GM23248 (cell line): ENCODE measurements around the gene CCDC171. TPM values are rescaled to one million over a fixed set of nuclear protein-coding genes. Genes with fewer than 3 reads are reported as not detected.

Source experiments
- DNase-seq: peaks from one replicate; pipeline ENCODE4 v3.0.0-alpha.2; 2015
- H2AFZ ChIP-seq: fragments of 200-600 bp; sonication (generic); 2 replicates; pipeline ENCODE4 v1.6.1; 2016; ENCODE audit warnings: antibody characterized with exemption
- H3F3A ChIP-seq: fragments of 200-600 bp; sonication (generic); 2 replicates; pipeline ENCODE4 v1.6.1; 2016; ENCODE audit warnings: mild to moderate bottlenecking, antibody characterized with exemption, mixed run types; ENCODE audit not compliant: insufficient read depth
- H3K27ac ChIP-seq: fragments of 200-600 bp; sonication (generic); 2 replicates; pipeline ENCODE4 v1.5.1; 2016; ENCODE audit warnings: mild to moderate bottlenecking
- H3K27me3 ChIP-seq: fragments of 200-600 bp; sonication (generic); replicated peaks from 2 replicates; pipeline ENCODE4 v1.6.1; 2016; ENCODE audit warnings: mild to moderate bottlenecking; ENCODE audit not compliant: insufficient read depth
- H3K36me3 ChIP-seq: fragments of 200-600 bp; sonication (generic); 2 replicates; pipeline ENCODE4 v1.6.1; 2016; ENCODE audit warnings: low read depth, mild to moderate bottlenecking
- H3K4me1 ChIP-seq: fragments of 200-600 bp; sonication (generic); 2 replicates; pipeline ENCODE4 v1.6.1; 2016; ENCODE audit warnings: mild to moderate bottlenecking; ENCODE audit not compliant: insufficient read depth
- H3K4me2 ChIP-seq: fragments of 200-600 bp; sonication (generic); one replicate; pipeline ENCODE4 v1.6.1; 2016; ENCODE audit warnings: mild to moderate bottlenecking; ENCODE audit not compliant: unreplicated experiment
- H3K4me3 ChIP-seq: fragments of 200-600 bp; sonication (generic); 2 replicates; pipeline ENCODE4 v1.5.1; 2016; ENCODE audit warnings: mild to moderate bottlenecking
- H3K79me2 ChIP-seq: fragments of 200-600 bp; sonication (generic); 2 replicates; pipeline ENCODE4 v1.6.1; 2016; ENCODE audit warnings: mild to moderate bottlenecking; ENCODE audit not compliant: insufficient read depth
- H3K9ac ChIP-seq: fragments of 200-600 bp; sonication (generic); 2 replicates; pipeline ENCODE4 v1.6.1; 2016; ENCODE audit warnings: mild to moderate bottlenecking
- H3K9me2 ChIP-seq: fragments of 200-600 bp; sonication (generic); 2 replicates; pipeline ENCODE4 v1.6.1; 2016; ENCODE audit warnings: mixed run types, mild to moderate bottlenecking, moderate library complexity; ENCODE audit not compliant: insufficient read depth
- H3K9me3 ChIP-seq: fragments of 200-600 bp; sonication (generic); one replicate; pipeline ENCODE4 v1.6.1; 2017; ENCODE audit warnings: low read depth
- H4K20me1 ChIP-seq: fragments of 200-600 bp; sonication (generic); 2 replicates; pipeline ENCODE4 v1.6.0; 2016; ENCODE audit not compliant: insufficient read depth
- EZH2 ChIP-seq: fragments of 200-600 bp; sonication (generic); IDR thresholded peaks from 2 replicates; pipeline ENCODE4 v1.6.1; 2018; ENCODE audit warnings: antibody characterized with exemption, mild to moderate bottlenecking; ENCODE audit not compliant: insufficient read depth, poor library complexity, severe bottlenecking
- EZH2phosphoT487 ChIP-seq: fragments of 200-600 bp; sonication (generic); IDR thresholded peaks from 2 replicates; pipeline ENCODE4 v1.6.1; 2018; ENCODE audit warnings: antibody characterized with exemption, moderate library complexity, mild to moderate bottlenecking, low read depth; ENCODE audit not compliant: insufficient read depth
- WGBS, 2 experiments: methylation state at CpG; one replicate each; pipeline ENCODE4 v1.1.6; 2015 to 2017; ENCODE audit warnings: low lambda C conversion rate in 2 of 2, low coverage in 1 of 2; ENCODE audit errors: missing lambda C conversion rate in 2 of 2; 5-methylcytosine and 5-hydroxymethylcytosine counted together
- in situ Hi-C: fragments of 300-500 bp; cut with MboI; formaldehyde crosslinking; loops from 2 replicates; pipeline ENCODE4 v1.15.0; 2020
- polyA plus RNA-seq: library from polyadenylated mRNA; unstranded; fragments of >200 nt; fragmentation: Nextera tagmentation; extraction: Ambion mirVana; gene quantifications from 2 replicates; pipeline ENCODE4 v1.2.1, GENCODE V29; 2016
- total RNA-seq: library from RNA; depleted of rRNA; stranded (reverse); fragments of >200 nt; shearing (Covaris generic); gene quantifications from 2 replicates; pipeline ENCODE4 v1.2.3, GENCODE V29; 2014

The CCDC171 gene
- total and polyA plus RNA-seq, 2 experiments from 2014 or later = 0.99 to 3.5 TPM

GRCh38 chr9:15735083-15735857 is 182.4 kb downstream of the CCDC171 start:
- peak overlapping the region; percentile 16; the same call in 1 of the 2 replicates for H3K9ac ChIP-seq
- in situ Hi-C loops = no loop called here
- H3K4me3 ChIP-seq = peak overlapping the region; percentile 36
- peak overlapping the region; percentile 71 for H3K27ac ChIP-seq
- H3F3A ChIP-seq = peaks cover 14% of the 10 kb centered on the region
- H3K36me3 ChIP-seq = no peaks in the 10 kb centered on the region
- H3K79me2 ChIP-seq = no peaks in the 10 kb centered on the region
- WGBS, 2 experiments = 35 to 40% methylated on average over 5 of the region's 5 CpGs
- H4K20me1 ChIP-seq = no peaks in the 10 kb centered on the region
- H3K27me3 ChIP-seq = no peaks in the 10 kb centered on the region
- DNase-seq = peak; percentile 94
- no peaks in the 10 kb centered on the region for H3K9me2 ChIP-seq
- H3K9me3 ChIP-seq = no peaks in the 10 kb centered on the region
- peaks cover 33% of the 10 kb centered on the region for H3K4me1 ChIP-seq
- no peak overlapping the region for H2AFZ ChIP-seq
- TF ChIP-seq EZH2 (no peak), EZH2phosphoT487 (no peak)
- H3K4me2 ChIP-seq = peak overlapping the region; percentile 64

- DNase-seq = no peak
- H3K9ac ChIP-seq = no peak overlapping the region
- H3K9me2 ChIP-seq = no peaks in the 10 kb centered on the region
- no peaks in the 10 kb centered on the region for H3K9me3 ChIP-seq
- no peaks in the 10 kb centered on the region for H3K79me2 ChIP-seq
- in situ Hi-C loops = no loop called here
- peaks cover 33% of the 10 kb centered on the region for H3K4me1 ChIP-seq
- no peak overlapping the region for H3K27ac ChIP-seq
- H3K4me3 ChIP-seq = no peak overlapping the region
- H2AFZ ChIP-seq = no peak overlapping the region
- no peak overlapping the region for H3K4me2 ChIP-seq
- no peaks in the 10 kb centered on the region for H4K20me1 ChIP-seq
- WGBS, 2 experiments = 95 to 99% methylated on average over 6 of the region's 6 CpGs
- no peaks in the 10 kb centered on the region for H3K27me3 ChIP-seq
- TF ChIP-seq EZH2 = no peak
- no peak for TF ChIP-seq EZH2phosphoT487
- no peaks in the 10 kb centered on the region for H3K36me3 ChIP-seq
- H3F3A ChIP-seq = peaks cover 14% of the 10 kb centered on the region
These were observed 183.7 kb downstream of the CCDC171 start for GRCh38 chr9:15736569-15736968.

GRCh38 chr9:15738011-15738410 is 185.2 kb downstream of the CCDC171 start:
- H3K9me3 ChIP-seq = no peaks in the 10 kb centered on the region
- peaks cover 14% of the 10 kb centered on the region for H3F3A ChIP-seq
- H3K4me1 ChIP-seq = peaks cover 33% of the 10 kb centered on the region
- no peaks in the 10 kb centered on the region for H4K20me1 ChIP-seq
- H3K9me2 ChIP-seq = no peaks in the 10 kb centered on the region
- H3K4me3 ChIP-seq = no peak overlapping the region
- H3K27ac ChIP-seq = no peak overlapping the region
- no peak overlapping the region for H3K4me2 ChIP-seq
- in situ Hi-C loops = no loop called here
- H2AFZ ChIP-seq = no peak overlapping the region
- TF ChIP-seq EZH2 (no peak), EZH2phosphoT487 (no peak)
- H3K36me3 ChIP-seq = no peaks in the 10 kb centered on the region
- H3K9ac ChIP-seq = no peak overlapping the region
- no peaks in the 10 kb centered on the region for H3K79me2 ChIP-seq
- WGBS, 2 experiments = 86 to 87% methylated on average over 1 of the region's 1 CpG
- no peaks in the 10 kb centered on the region for H3K27me3 ChIP-seq
- peak; percentile 12 for DNase-seq

GRCh38 chr9:15741015-15741414 is 188.2 kb downstream of the CCDC171 start:
- Histone ChIP-seq H3K36me3 (no peaks in the 10 kb centered on the region), H3K9me3 (no peaks in the 10 kb centered on the region), H3K4me2 (no peak overlapping the region), H3K9ac (no peak overlapping the region), H4K20me1 (no peaks in the 10 kb centered on the region), H3K9me2 (no peaks in the 10 kb centered on the region), H2AFZ (no peak overlapping the region), H3K4me3 (no peak overlapping the region), H3F3A (peaks cover under 1% of the 10 kb centered on the region; the same call in 1 of the 2 replicates), H3K4me1 (peaks cover 19% of the 10 kb centered on the region), H3K27ac (no peak overlapping the region), H3K79me2 (no peaks in the 10 kb centered on the region), H3K27me3 (no peaks in the 10 kb centered on the region)
- in situ Hi-C loops = no loop called here
- TF ChIP-seq EZH2phosphoT487 (no peak), EZH2 (no peak)
- 25 to 34% methylated on average over 2 of the region's 2 CpGs for WGBS, 2 experiments
- DNase-seq = no peak
